WERI-Rb-1 (cell line): ENCODE results near the gene STRIP1.

Experiments
- DNase-seq: peaks from one replicate; pipeline ENCODE4 v3.0.0-alpha.2; 2020
- H3K27ac ChIP-seq: fragments of 250-450 bp; sonication (Bioruptor Pico); 2 replicates; pipeline ENCODE4 v1.5.1; 2020; ENCODE audit warnings: mild to moderate bottlenecking, moderate library complexity
- H3K27me3 ChIP-seq: fragments of 250-450 bp; sonication (Bioruptor Pico); 2 replicates; pipeline ENCODE4 v1.5.1; 2021; ENCODE audit warnings: mild to moderate bottlenecking, low read depth, moderate library complexity; ENCODE audit not compliant: insufficient read depth, severe bottlenecking
- H3K36me3 ChIP-seq: fragments of 250-450 bp; sonication (Bioruptor Pico); 2 replicates; pipeline ENCODE4 v1.5.1; 2020; ENCODE audit warnings: mild to moderate bottlenecking, moderate library complexity
- H3K4me3 ChIP-seq: 2 replicates; pipeline ENCODE4 v1.5.1; 2011; ENCODE audit warnings: low read depth, mild to moderate bottlenecking, control low read depth, low read length
- H3K9me3 ChIP-seq: fragments of 250-450 bp; sonication (Bioruptor Pico); 2 replicates; pipeline ENCODE4 v1.5.1; 2021; ENCODE audit warnings: mild to moderate bottlenecking, moderate library complexity; ENCODE audit not compliant: severe bottlenecking
- TF ChIP-seq, protein P1 (sequence below): IDR thresholded peaks from 2 replicates; pipeline ENCODE4 v1.5.1; 2011; ENCODE audit warnings: low read depth, mild to moderate bottlenecking, control low read depth, inconsistent platforms, low read length

STRIP1 gene

DNA sequence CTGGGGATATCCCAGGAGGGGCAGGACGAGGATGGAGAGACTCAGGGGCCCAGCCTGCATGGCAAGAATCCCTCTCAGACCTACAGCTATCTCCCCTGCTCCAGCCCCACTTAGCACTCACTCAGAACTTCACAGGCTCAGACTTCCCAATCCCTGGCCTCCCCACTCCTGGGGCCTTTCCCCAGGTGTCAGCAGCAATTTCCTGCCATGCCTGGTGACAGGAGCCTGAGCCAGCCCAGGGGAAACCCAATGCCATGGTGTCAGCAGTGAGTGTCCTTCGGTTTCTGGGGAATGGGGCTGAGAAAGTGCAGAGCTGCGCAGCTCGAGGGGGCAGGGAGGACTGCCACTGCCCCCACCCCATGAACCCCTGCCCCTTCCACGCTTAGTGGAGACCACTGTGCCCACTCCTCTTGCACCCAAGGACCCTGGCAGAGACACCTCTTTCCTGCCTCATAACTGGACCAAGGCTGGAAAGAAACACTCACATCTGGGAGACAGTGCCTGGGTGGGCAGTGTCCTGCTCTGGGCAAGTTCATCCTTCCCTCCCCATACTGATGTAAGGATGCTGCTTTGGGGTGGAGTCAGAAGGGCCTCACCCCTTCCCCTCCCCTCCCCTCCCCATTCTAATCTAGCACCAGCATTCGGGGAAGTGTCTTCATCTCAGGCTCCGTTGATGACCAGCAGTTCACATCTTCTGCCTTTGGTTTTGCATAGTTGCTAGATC lies 60.7 kb downstream of the STRIP1 start:
- no peaks in the 10 kb centered on the region for H3K9me3 ChIP-seq
- TF ChIP-seq, protein P1, sequence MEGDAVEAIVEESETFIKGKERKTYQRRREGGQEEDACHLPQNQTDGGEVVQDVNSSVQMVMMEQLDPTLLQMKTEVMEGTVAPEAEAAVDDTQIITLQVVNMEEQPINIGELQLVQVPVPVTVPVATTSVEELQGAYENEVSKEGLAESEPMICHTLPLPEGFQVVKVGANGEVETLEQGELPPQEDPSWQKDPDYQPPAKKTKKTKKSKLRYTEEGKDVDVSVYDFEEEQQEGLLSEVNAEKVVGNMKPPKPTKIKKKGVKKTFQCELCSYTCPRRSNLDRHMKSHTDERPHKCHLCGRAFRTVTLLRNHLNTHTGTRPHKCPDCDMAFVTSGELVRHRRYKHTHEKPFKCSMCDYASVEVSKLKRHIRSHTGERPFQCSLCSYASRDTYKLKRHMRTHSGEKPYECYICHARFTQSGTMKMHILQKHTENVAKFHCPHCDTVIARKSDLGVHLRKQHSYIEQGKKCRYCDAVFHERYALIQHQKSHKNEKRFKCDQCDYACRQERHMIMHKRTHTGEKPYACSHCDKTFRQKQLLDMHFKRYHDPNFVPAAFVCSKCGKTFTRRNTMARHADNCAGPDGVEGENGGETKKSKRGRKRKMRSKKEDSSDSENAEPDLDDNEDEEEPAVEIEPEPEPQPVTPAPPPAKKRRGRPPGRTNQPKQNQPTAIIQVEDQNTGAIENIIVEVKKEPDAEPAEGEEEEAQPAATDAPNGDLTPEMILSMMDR: no peak
- H3K4me3 ChIP-seq: no peak overlapping the region
- H3K27me3 ChIP-seq: no peaks in the 10 kb centered on the region
- H3K36me3 ChIP-seq: no peaks in the 10 kb centered on the region
- H3K27ac ChIP-seq: no peak overlapping the region
- no peak for DNase-seq

DNA sequence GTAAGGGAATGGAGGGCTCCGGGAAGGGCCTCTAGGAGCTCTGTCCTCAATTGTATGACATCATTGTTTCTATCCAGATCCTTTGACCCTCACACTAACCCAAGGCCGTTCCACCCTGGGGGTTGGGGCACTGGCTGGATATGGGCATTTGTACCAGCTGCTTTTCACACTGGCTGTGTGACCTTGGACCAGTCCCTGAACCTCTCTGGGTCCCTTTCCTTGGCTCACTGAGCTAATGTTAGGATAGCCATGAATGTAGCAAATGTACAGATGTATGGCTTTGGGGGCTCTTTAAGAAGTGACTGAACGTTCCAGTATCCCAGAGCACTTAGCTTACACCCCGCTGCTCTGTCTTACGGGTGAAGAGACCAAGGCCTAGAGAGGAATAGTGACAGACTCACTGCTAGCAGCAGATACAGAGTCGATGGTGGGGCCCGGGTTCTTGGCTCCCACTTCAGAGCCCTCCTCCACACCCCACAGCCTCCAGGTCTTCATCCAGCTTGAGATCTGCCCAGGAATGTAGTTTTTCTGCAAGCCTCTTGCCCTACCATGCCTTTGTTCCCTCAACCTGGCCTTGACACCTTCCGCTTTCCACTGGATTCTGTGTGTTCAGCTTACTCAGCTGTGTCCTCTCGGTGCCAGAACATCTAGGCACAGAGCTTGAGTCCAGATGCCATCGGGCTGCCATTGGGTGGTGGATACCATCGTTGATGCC lies 63.2 kb downstream of the STRIP1 start:
- no peak for DNase-seq
- H3K36me3 ChIP-seq: no peaks in the 10 kb centered on the region
- TF ChIP-seq, protein P1: no peak
- H3K27ac ChIP-seq: no peak overlapping the region
- no peaks in the 10 kb centered on the region for H3K27me3 ChIP-seq
- no peaks in the 10 kb centered on the region for H3K9me3 ChIP-seq
- H3K4me3 ChIP-seq: no peak overlapping the region

DNA sequence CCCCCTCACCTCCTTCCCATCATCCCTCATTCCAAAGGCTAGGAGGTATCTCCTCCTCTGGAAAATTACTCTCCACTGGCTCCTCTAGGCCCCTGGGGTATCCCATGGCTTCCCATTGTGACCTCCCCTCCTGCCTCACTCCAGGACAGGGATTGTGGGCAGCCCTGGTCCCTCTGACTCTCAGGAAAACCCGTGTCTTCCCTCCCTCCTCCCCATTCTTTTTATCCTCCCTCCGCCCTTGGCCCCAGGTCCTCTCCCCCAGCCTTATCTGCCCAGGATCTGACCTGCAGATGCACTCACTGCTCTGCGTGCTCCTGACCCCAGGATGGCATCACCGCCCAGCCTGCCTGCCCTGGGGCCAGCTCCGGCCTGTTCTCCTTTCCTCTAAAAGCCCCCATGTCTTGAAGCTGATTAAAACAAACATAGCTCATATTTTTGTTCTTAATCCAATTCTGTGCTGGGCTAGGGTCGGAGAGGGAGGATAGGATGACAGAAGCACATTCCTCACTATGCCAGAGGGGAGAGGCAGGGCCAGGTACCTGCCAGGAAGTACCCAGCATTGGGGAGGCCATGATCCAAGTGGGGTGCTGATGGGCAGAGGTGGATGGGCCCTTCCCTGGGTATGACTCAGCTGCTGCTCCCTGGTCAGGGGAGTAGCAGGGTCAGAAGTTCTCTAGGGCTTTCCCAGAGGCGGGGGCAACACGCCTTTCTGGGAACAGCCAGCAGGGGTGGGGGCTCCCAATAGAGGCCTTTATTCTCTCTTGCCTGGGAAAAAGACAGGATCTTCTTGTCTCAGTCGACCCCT lies 64.0 kb downstream of the STRIP1 start:
- Histone ChIP-seq H3K36me3 (no peaks in the 10 kb centered on the region), H3K27ac (no peak overlapping the region), H3K4me3 (no peak overlapping the region), H3K9me3 (no peaks in the 10 kb centered on the region), H3K27me3 (no peaks in the 10 kb centered on the region)
- no peak for DNase-seq
- TF ChIP-seq, protein P1: no peak

DNA sequence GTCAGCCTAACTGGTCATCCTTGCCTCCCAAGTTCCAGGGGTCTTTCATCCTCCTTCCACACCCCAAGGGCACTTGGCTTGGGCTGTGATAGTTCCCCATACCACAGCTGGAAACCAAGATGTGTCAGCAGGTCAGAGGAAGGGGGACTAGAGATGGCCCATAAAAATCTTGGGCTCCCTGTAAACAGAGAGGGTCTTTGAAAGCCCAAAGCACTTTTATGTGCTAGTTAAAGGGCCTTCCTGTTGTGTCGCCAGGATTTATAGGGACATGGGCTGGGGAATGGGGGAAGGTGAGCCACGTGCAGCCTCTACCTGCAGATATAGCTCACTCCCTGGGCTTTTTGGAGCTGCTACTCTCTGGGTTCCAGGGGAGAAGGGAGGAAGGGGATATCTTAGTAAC lies 65.9 kb downstream of the STRIP1 start:
- H3K27ac ChIP-seq: no peak overlapping the region

DNA sequence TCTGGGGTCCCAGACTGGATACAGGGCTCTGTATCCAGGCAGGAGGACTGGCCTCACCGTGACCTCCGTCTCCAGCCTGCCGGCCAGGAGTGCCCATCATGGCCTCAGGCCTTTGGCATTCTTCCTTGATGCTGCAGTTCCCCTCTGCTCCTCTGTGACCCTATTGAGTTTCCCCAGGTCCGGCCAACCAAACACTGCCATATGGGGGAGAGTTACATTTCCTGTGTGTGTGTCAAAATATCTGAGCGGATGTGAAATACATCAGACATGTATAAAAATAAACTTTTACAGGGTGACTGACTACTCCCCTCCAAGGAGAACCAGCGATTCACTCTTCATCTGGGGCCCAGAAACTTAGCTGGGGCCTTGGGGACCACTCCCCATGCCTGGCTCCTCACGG lies 67.7 kb downstream of the STRIP1 start:
- Histone ChIP-seq H3K27ac (no peak overlapping the region), H3K36me3 (no peaks in the 10 kb centered on the region), H3K9me3 (no peaks in the 10 kb centered on the region), H3K4me3 (no peak overlapping the region), H3K27me3 (no peaks in the 10 kb centered on the region)
- TF ChIP-seq, protein P1: no peak
- no peak for DNase-seq

More for the DNA sequence above, 65.9 kb downstream of the STRIP1 start:
- no peak for DNase-seq
- Histone ChIP-seq H3K27me3 (no peaks in the 10 kb centered on the region), H3K4me3 (no peak overlapping the region), H3K9me3 (no peaks in the 10 kb centered on the region), H3K36me3 (no peaks in the 10 kb centered on the region)
- TF ChIP-seq, protein P1: no peak
